Bronchial epithelial cell (primary cell): ENCODE results near the gene PDLIM1. TPM values are rescaled to one million over a fixed set of nuclear protein-coding genes. Genes with fewer than 3 reads are reported as not detected.

Experiments used
- DNase-seq: peaks from one replicate; pipeline ENCODE4 v3.0.0-alpha.2; 2010; ENCODE audit warnings: low read depth
- FAIRE-seq: peaks from 2 replicates; lab custom pipeline; 2011; peaks lifted over from hg19 to GRCh38; lab: Jason Lieb, UNC
- H3K27me3 ChIP-seq: 2 replicates; pipeline ENCODE4 v1.5.1; 2011; ENCODE audit warnings: low read length; ENCODE audit not compliant: control insufficient read depth, insufficient read depth
- H3K36me3 ChIP-seq: 2 replicates; pipeline ENCODE4 v1.5.1; 2011; ENCODE audit warnings: low read length; ENCODE audit not compliant: control insufficient read depth, insufficient read depth
- H3K4me3 ChIP-seq: 2 replicates; pipeline ENCODE4 v1.5.1; 2011; ENCODE audit warnings: mild to moderate bottlenecking, low read depth, low read length, control low read depth
- CTCF ChIP-seq: IDR thresholded peaks from 2 replicates; pipeline ENCODE4 v1.5.1; 2011; ENCODE audit warnings: mild to moderate bottlenecking, moderate library complexity, low read length, control low read depth, inconsistent platforms; ENCODE audit not compliant: insufficient read depth, severe bottlenecking
- total RNA-seq: library from RNA; depleted of rRNA; stranded (reverse); fragments of >200 nt; gene quantifications from 2 replicates; pipeline ENCODE4 v1.2.1, GENCODE V29; 2014

Gene PDLIM1
- total RNA-seq, 1 donor from 2014 or later: 19.2 TPM

GRCh38 chr10:95264227-95265051 lies 26.4 kb downstream of the PDLIM1 start:
- DNase-seq: peak; percentile 94
- H3K4me3 ChIP-seq: no peak overlapping the region

GRCh38 chr10:95263864-95264226 lies 27.0 kb downstream of the PDLIM1 start:
- H3K4me3 ChIP-seq: no peak overlapping the region
- FAIRE-seq: no peak

More at GRCh38 chr10:95264227-95265051, 26.4 kb downstream of the PDLIM1 start:
- no peak for TF ChIP-seq CTCF
- Histone ChIP-seq H3K27me3 (no peaks in the 10 kb centered on the region), H3K36me3 (peaks cover 18% of the 10 kb centered on the region)
- FAIRE-seq: no peak

GRCh38 chr10:95262763-95263518 lies 27.9 kb downstream of the PDLIM1 start:
- no peak for TF ChIP-seq CTCF
- FAIRE-seq (no peak), DNase-seq (no peak)
- H3K27me3 ChIP-seq: no peaks in the 10 kb centered on the region
- H3K36me3 ChIP-seq: peaks cover 20% of the 10 kb centered on the region
- H3K4me3 ChIP-seq: no peak overlapping the region

More at GRCh38 chr10:95263864-95264226, 27.0 kb downstream of the PDLIM1 start:
- TF ChIP-seq CTCF: no peak
- H3K36me3 ChIP-seq: peaks cover 19% of the 10 kb centered on the region
- H3K27me3 ChIP-seq: no peaks in the 10 kb centered on the region
- no peak for DNase-seq

- Histone ChIP-seq H3K27me3 (no peaks in the 10 kb centered on the region), H3K36me3 (peaks cover 21% of the 10 kb centered on the region), H3K4me3 (no peak overlapping the region)
- DNase-seq (no peak), FAIRE-seq (no peak)
- no peak for TF ChIP-seq CTCF
Observed at GRCh38 chr10:95261926-95262325, 28.9 kb downstream of the PDLIM1 start.

GRCh38 chr10:95260909-95261552 lies 29.8 kb downstream of the PDLIM1 start:
- DNase-seq (peak; percentile 76), FAIRE-seq (no peak)
- Histone ChIP-seq H3K27me3 (no peaks in the 10 kb centered on the region), H3K36me3 (peaks cover 22% of the 10 kb centered on the region), H3K4me3 (no peak overlapping the region)
- no peak for TF ChIP-seq CTCF
